Left lung (tissue), 10 donors: Measurements from ENCODE around the gene KCNA2. TPM values are rescaled to one million over a fixed set of nuclear protein-coding genes. Genes with fewer than 3 reads are reported as not detected.

Source experiments
- ATAC-seq: fragments of 200-7000 bp; cut with Tn5 transposase; one replicate; pipeline ENCODE4 v1.9.1; 2020; ENCODE audit warnings: moderate library complexity
- DNase-seq, 4 donors: peaks; one replicate each; pipeline ENCODE4 v3.0.0-alpha.2; 2013 to 2020
- H3K27ac ChIP-seq, 2 donors: fragments of 200-600 bp; sonication (generic) in 1 of 2; one replicate each; pipeline versions ENCODE4 v1.5.0 to v1.8.0; 2020 to 2021
- H3K27me3 ChIP-seq, 2 donors: fragments of 200-600 bp; sonication (generic) in 1 of 2; one replicate each; pipeline versions ENCODE4 v1.5.0 to v1.8.0; 2020 to 2021
- H3K36me3 ChIP-seq, 2 donors: fragments of 200-600 bp; sonication (generic) in 1 of 2; one replicate each; pipeline versions ENCODE4 v1.5.0 to v1.8.0; 2020 to 2021
- H3K4me1 ChIP-seq, 2 donors: fragments of 200-600 bp; one replicate each; pipeline ENCODE4 v1.8.0; 2021
- H3K4me3 ChIP-seq, 2 donors: fragments of 200-600 bp; sonication (generic) in 1 of 2; one replicate each; pipeline versions ENCODE4 v1.5.0 to v1.8.0; 2020 to 2021; ENCODE audit warnings: mild to moderate bottlenecking in 1 of 2
- H3K9me3 ChIP-seq, 2 donors: fragments of 200-600 bp; sonication (generic) in 1 of 2; one replicate each; pipeline versions ENCODE4 v1.5.0 to v1.8.0; 2020 to 2021
- CTCF ChIP-seq, 2 donors: fragments of 200-600 bp; sonication (generic) in 1 of 2; IDR thresholded peaks; one replicate each; pipeline versions ENCODE4 v1.5.0 to v1.8.0; 2021; ENCODE audit warnings: antibody characterized with exemption in 2 of 2
- intact Hi-C, 2 donors: fragments of 100-400 bp; cut with DNase I; formaldehyde crosslinking; loops; one replicate each; pipeline versions ENCODE4 v1.11.2 to v1.14.2; 2022
- polyA plus RNA-seq, 6 donors: library from polyadenylated mRNA; unstranded; fragments of 120-200 nt; gene quantifications; one replicate each; pipeline ENCODE4 v1.2.1, GENCODE V29; 2013; ENCODE audit not compliant: insufficient read length in 6 of 6
- total RNA-seq, 2 donors: library from RNA; stranded (reverse); fragmentation: NEBNext Ultra II Directional; extraction: Animal tissue kit (Norgen Biotek cat#: 25700); gene quantifications; one replicate each; pipeline ENCODE4 v1.2.1, GENCODE V29; 2021
- donor health status: DM: no; HTN: yes; CAD: no.
- donor health status: DM: no; HTN: no; CAD: no.

The KCNA2 gene
- total and polyA plus RNA-seq, 8 donors = 0.42 to 1.1 (median 0.72) TPM

GRCh38 chr1:110588991-110589390 is 17.2 kb downstream of the KCNA2 start:
- Histone ChIP-seq H3K9me3 (no peaks in the 10 kb centered on the region), H3K27ac (no peak overlapping the region), H3K27me3 (peaks cover 0 to 14% of the 10 kb centered on the region in 2 donors), H3K4me1 (no peaks in the 10 kb centered on the region), H3K4me3 (no peak overlapping the region), H3K36me3 (no peaks in the 10 kb centered on the region)
- no peak for TF ChIP-seq CTCF (IDR thresholded peaks at IDR 0.05)
- intact Hi-C loops = no loop called here
- no peak for DNase-seq
- ATAC-seq = no peak

- H3K9me3 ChIP-seq = no peaks in the 10 kb centered on the region
- intact Hi-C loops = no loop called here
- H3K27me3 ChIP-seq = peaks cover 0 to 14% of the 10 kb centered on the region in 2 donors
- no peak for TF ChIP-seq CTCF (IDR thresholded peaks at IDR 0.05)
- H3K4me1 ChIP-seq = no peaks in the 10 kb centered on the region
- H3K4me3 ChIP-seq = no peak overlapping the region
- no peak overlapping the region for H3K27ac ChIP-seq
- no peak for ATAC-seq
- no peaks in the 10 kb centered on the region for H3K36me3 ChIP-seq
- DNase-seq = no peak
Observed at GRCh38 chr1:110588486-110588885, 17.7 kb downstream of the KCNA2 start.

DNA sequence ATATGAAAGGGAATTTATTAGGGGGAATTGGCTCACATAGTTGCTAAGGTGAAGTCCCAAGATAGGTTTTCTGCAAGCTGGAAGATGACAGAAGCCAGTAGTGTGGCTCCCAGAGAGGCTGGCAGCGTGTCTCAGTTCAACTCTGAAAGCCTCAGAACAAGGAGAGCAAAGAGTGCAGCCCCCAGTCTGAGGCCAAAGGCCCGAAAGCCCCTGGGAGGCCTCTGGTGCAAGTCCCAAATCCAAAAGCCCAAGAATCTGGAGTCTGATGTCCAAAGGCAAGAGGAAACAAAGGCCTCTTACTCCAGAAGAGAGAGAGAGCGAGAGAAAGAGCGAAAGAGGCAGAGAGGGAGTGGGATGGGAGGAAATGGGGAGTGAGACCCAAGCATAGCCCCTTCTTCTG is 18.3 kb downstream of the KCNA2 start:
- Histone ChIP-seq H3K27me3 (peaks cover 0 to 14% of the 10 kb centered on the region in 2 donors), H3K4me1 (no peaks in the 10 kb centered on the region), H3K36me3 (no peaks in the 10 kb centered on the region), H3K27ac (no peak overlapping the region), H3K4me3 (no peak overlapping the region), H3K9me3 (no peaks in the 10 kb centered on the region)
- DNase-seq (no peak), ATAC-seq (no peak)
- intact Hi-C loops = no loop called here
- no peak for TF ChIP-seq CTCF (IDR thresholded peaks at IDR 0.05)

DNA sequence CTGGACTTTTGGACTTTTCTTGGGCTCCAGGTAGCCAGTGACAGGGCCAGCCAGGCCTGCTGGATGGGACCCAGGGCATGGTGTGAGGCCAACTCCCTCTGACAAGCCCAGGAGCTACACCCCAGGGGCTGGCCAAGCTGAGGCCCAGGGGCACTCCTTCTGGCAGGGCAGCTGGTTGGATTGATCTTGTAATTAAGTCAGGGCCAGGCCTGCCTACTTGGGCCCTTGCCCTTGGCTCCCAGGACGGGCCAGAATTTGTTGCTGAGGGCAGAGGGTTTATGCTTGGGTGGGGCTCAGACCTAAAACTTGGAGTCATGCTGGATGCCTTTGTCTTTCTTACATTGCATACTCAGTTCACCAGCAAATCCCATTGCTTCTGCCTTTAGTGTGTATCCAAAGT is 20.7 kb downstream of the KCNA2 start:
- intact Hi-C loops = no loop called here
- no peaks in the 10 kb centered on the region for H3K4me1 ChIP-seq
- no peak overlapping the region for H3K4me3 ChIP-seq
- no peak for ATAC-seq
- peaks cover 0 to 14% of the 10 kb centered on the region in 2 donors for H3K27me3 ChIP-seq
- DNase-seq = no peak
- TF ChIP-seq CTCF (IDR thresholded peaks at IDR 0.05) = no peak
- no peaks in the 10 kb centered on the region for H3K36me3 ChIP-seq
- H3K9me3 ChIP-seq = no peaks in the 10 kb centered on the region
- H3K27ac ChIP-seq = no peak overlapping the region

DNA sequence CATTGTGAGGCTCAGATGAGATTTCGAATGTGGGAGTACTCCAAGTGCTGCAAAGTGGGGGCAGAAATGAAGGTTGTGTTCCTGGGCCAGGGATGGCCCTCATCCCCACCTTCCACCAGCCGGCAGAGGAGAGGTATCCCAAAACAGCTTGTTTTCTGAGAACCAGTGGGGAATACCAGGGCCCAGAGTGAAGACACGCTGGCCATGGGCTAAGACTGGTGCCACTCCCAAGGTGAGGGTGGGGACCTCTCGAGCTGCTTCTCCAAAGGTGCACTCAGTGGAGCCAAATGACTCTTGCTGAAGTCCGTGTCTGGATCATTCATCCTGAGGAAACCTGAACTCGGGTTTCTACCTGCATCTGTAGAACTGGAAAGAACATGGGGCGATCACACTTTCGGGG is 22.1 kb downstream of the KCNA2 start:
- Histone ChIP-seq H3K4me3 (no peak overlapping the region), H3K27me3 (peaks cover 0 to 10% of the 10 kb centered on the region in 2 donors), H3K4me1 (no peaks in the 10 kb centered on the region), H3K9me3 (no peaks in the 10 kb centered on the region), H3K27ac (no peak overlapping the region), H3K36me3 (no peaks in the 10 kb centered on the region)
- intact Hi-C loops = no loop called here
- TF ChIP-seq CTCF (IDR thresholded peaks at IDR 0.05) = no peak
- ATAC-seq (no peak), DNase-seq (no peak)
